Measurements from ENCODE around the gene LSM8. TPM values are rescaled to one million over a fixed set of nuclear protein-coding genes. Genes with fewer than 3 reads are reported as not detected.

Gene LSM8
- total RNA-seq, 1 experiment from 2014 or later, result 29.4 TPM

- TF ChIP-seq, protein P1, sequence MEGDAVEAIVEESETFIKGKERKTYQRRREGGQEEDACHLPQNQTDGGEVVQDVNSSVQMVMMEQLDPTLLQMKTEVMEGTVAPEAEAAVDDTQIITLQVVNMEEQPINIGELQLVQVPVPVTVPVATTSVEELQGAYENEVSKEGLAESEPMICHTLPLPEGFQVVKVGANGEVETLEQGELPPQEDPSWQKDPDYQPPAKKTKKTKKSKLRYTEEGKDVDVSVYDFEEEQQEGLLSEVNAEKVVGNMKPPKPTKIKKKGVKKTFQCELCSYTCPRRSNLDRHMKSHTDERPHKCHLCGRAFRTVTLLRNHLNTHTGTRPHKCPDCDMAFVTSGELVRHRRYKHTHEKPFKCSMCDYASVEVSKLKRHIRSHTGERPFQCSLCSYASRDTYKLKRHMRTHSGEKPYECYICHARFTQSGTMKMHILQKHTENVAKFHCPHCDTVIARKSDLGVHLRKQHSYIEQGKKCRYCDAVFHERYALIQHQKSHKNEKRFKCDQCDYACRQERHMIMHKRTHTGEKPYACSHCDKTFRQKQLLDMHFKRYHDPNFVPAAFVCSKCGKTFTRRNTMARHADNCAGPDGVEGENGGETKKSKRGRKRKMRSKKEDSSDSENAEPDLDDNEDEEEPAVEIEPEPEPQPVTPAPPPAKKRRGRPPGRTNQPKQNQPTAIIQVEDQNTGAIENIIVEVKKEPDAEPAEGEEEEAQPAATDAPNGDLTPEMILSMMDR (IDR thresholded peaks at IDR 0.05 in 2 of 3, conservative IDR thresholded peaks at IDR 0.05 in 1 of 3; ENCODE audit: borderline replicate concordance in 1 of 3, insufficient read depth in 1 of 3, low read depth in 2 of 3, low read length in 2 of 3), result no peak
- no peak for TF ChIP-seq CBX3 (IDR thresholded peaks at IDR 0.05; ENCODE audit: low read depth)
Measured at GRCh38 chr7:118148930-118149329, 35.0 kb upstream of the LSM8 start (continued).

- H3K9me3 ChIP-seq (ENCODE audit: control insufficient read depth in 1 of 2, insufficient read depth in 1 of 2, low read depth in 1 of 2, low read length in 2 of 2), result no peaks in the 10 kb centered on the region
- H3K9ac ChIP-seq (ENCODE audit: low read length), result no peak overlapping the region
- intact Hi-C loops (cut with micrococcal nuclease), result no loop called here
- H3K27me3 ChIP-seq (ENCODE audit: insufficient read depth, low read length), result no peaks in the 10 kb centered on the region
- no peaks in the 10 kb centered on the region for H4K20me1 ChIP-seq (ENCODE audit: insufficient read depth)
- no TSS peak for BruUV-seq (replicated peaks)
- H3K9me2 ChIP-seq (ENCODE audit: insufficient read depth), result no peaks in the 10 kb centered on the region
- H3K36me3 ChIP-seq (ENCODE audit: control insufficient read depth in 1 of 2, insufficient read depth in 2 of 2, low read length in 2 of 2), result no peaks in the 10 kb centered on the region
- ATAC-seq, result no peak
- H3K27ac ChIP-seq (ENCODE audit: low read depth, low read length), result no peak overlapping the region
- CTCF ChIA-PET, result no interaction called here
- POLR2A ChIA-PET, result no interaction called here
- RAD21 ChIA-PET (ENCODE audit: low non-redundant PET in 1 of 2, low total read pairs in 2 of 2, uncharacterized antibody in 2 of 2, unreplicated experiment in 2 of 2), result no interaction called here
- DNase-seq (ENCODE audit: low read depth, low spot score), result no peak
- no peaks in the 10 kb centered on the region for H3K79me2 ChIP-seq (ENCODE audit: insufficient read depth, low read length)
- no peaks in the 10 kb centered on the region for H3K4me1 ChIP-seq (ENCODE audit: control insufficient read depth in 1 of 2, insufficient read depth in 2 of 2, low read length in 2 of 2)
- TF ChIP-seq ELF1 (IDR thresholded peaks at IDR 0.05; ENCODE audit: borderline replicate concordance, low read depth) (no peak), SP1 (IDR thresholded peaks at IDR 0.05; ENCODE audit: low read depth) (no peak), JUND (IDR thresholded peaks at IDR 0.05) (no peak), CBX3 (IDR thresholded peaks at IDR 0.05; ENCODE audit: low read depth) (no peak), POLR2AphosphoS5 (IDR thresholded peaks at IDR 0.05; ENCODE audit: low read depth, low read length) (no peak), SRF (IDR thresholded peaks at IDR 0.05; ENCODE audit: low read depth) (no peak), CEBPB (IDR thresholded peaks at IDR 0.05; ENCODE audit: low read depth) (no peak), EZH2 (IDR thresholded peaks at IDR 0.05) (no peak), EZH2phosphoT487 (IDR thresholded peaks at IDR 0.05; ENCODE audit: borderline replicate concordance) (no peak), RAD21 (IDR thresholded peaks at IDR 0.05; ENCODE audit: low read depth) (no peak), TCF7L2 (IDR thresholded peaks at IDR 0.05; ENCODE audit: borderline replicate concordance, extremely low read depth, insufficient read depth, insufficient read length) (no peak), FOSL1 (IDR thresholded peaks at IDR 0.05; ENCODE audit: low read depth) (no peak), YY1 (IDR thresholded peaks at IDR 0.05; ENCODE audit: extremely low read depth, insufficient replicate concordance, low read depth, low read length) (no peak)
- TF ChIP-seq, protein P1 (IDR thresholded peaks at IDR 0.05 in 2 of 3, conservative IDR thresholded peaks at IDR 0.05 in 1 of 3; ENCODE audit: borderline replicate concordance in 1 of 3, insufficient read depth in 1 of 3, low read depth in 2 of 3, low read length in 2 of 3), result no peak
- TF ChIP-seq, protein P2, sequence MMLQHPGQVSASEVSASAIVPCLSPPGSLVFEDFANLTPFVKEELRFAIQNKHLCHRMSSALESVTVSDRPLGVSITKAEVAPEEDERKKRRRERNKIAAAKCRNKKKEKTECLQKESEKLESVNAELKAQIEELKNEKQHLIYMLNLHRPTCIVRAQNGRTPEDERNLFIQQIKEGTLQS (IDR thresholded peaks at IDR 0.05), result no peak
- TF ChIP-seq, protein P3, sequence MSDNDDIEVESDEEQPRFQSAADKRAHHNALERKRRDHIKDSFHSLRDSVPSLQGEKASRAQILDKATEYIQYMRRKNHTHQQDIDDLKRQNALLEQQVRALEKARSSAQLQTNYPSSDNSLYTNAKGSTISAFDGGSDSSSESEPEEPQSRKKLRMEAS (IDR thresholded peaks at IDR 0.05), result no peak
- TF ChIP-seq, protein P4, sequence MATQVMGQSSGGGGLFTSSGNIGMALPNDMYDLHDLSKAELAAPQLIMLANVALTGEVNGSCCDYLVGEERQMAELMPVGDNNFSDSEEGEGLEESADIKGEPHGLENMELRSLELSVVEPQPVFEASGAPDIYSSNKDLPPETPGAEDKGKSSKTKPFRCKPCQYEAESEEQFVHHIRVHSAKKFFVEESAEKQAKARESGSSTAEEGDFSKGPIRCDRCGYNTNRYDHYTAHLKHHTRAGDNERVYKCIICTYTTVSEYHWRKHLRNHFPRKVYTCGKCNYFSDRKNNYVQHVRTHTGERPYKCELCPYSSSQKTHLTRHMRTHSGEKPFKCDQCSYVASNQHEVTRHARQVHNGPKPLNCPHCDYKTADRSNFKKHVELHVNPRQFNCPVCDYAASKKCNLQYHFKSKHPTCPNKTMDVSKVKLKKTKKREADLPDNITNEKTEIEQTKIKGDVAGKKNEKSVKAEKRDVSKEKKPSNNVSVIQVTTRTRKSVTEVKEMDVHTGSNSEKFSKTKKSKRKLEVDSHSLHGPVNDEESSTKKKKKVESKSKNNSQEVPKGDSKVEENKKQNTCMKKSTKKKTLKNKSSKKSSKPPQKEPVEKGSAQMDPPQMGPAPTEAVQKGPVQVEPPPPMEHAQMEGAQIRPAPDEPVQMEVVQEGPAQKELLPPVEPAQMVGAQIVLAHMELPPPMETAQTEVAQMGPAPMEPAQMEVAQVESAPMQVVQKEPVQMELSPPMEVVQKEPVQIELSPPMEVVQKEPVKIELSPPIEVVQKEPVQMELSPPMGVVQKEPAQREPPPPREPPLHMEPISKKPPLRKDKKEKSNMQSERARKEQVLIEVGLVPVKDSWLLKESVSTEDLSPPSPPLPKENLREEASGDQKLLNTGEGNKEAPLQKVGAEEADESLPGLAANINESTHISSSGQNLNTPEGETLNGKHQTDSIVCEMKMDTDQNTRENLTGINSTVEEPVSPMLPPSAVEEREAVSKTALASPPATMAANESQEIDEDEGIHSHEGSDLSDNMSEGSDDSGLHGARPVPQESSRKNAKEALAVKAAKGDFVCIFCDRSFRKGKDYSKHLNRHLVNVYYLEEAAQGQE (IDR thresholded peaks at IDR 0.05; ENCODE audit: low read depth), result no peak
- H3K4me3 ChIP-seq (replicated peaks in 1 of 2; ENCODE audit: low read depth in 1 of 2, low read length in 2 of 2), result no peak overlapping the region
- H3K4me2 ChIP-seq (ENCODE audit: low read length), result no peak overlapping the region
- H2AFZ ChIP-seq (ENCODE audit: low read depth, low read length, poor library complexity, severe bottlenecking), result no peak overlapping the region
Measured at GRCh38 chr7:118149394-118149793, 34.6 kb upstream of the LSM8 start.

Data from HCT116 (cell line).